Placental pericyte (primary cell): ENCODE results near the gene CCER1. TPM values are rescaled to one million over a fixed set of nuclear protein-coding genes. Genes with fewer than 3 reads are reported as not detected.

Experiments used
- total RNA-seq: library from RNA; depleted of rRNA; stranded (reverse); fragments of >200 nt; gene quantifications from 2 replicates; pipeline ENCODE4 v1.2.3, GENCODE V29; 2012

CCER1 gene, protein sequence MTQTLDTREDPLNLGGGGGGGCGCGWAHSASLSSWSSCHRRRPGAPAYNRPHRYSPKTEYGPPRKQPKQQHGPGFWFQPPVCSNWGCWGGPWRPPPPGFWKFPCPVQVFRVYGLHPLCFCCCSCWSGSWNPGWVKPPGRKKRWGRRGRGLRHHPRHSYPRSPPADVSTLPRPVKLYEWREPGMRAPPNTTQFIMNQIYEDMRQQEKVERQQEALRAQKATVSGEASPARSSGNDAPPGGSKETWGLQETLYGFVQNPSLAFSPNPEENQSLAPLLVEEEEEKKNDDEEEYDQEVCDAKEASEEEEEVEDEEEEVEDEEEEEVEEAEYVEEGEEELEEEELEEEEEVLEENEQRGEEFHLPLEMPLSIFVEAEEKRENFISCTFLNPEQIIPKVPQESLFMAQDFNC
- not detected in 2 replicates for total RNA-seq

DNA sequence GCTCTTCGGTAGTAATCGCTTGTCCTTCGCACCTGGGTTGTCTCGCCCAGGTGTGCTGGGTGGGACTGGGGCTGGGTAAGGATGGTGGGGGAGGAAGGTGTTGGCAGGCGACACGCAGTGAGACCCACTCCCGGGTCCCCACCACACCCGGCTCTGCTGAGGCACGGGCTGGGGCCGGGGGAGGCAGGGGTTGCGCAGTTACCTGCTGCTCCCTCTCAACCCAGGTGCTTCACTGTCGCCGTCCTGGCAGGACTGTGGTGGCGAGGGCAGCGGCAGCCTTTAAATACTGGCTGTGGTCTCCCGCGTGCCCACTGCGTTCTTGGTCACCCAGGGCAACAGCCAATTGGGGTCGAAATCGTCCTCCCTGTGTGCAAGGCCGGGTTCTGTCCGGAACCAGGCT, at the start of gene CCER1:
TSS of gene CCER1 (minus strand) at position 256 of the 400 bp plus-strand sequence. CDS start 434 bp downstream, outside the sequence.

Other genes with a start within 250 kb of the CCER1 start
- gene EPYC, start 49.8 kb upstream of the CCER1 start, total RNA-seq, result not detected in 2 replicates
- not detected in 2 replicates for gene KERA, start 102.8 kb upstream of the CCER1 start, total RNA-seq
- gene LUM, start 156.3 kb upstream of the CCER1 start, total RNA-seq, result 151 and 1,377 TPM in 2 replicates
- gene DCN, start 227.6 kb upstream of the CCER1 start, total RNA-seq, result 131 and 1,080 TPM in 2 replicates